Activated CD8-positive, alpha-beta T cell treated with anti-CD3 and anti-CD28 coated beads for 36 hours (primary cell): ENCODE results near the gene WAPL. TPM values are rescaled to one million over a fixed set of nuclear protein-coding genes. Genes with fewer than 3 reads are reported as not detected.

Source experiments
- ATAC-seq: fragments of 200-7000 bp; cut with Tn5 transposase; one replicate; pipeline ENCODE4 v1.10.0; 2021; ENCODE audit warnings: mild to moderate bottlenecking, moderate library complexity
- CTCF ChIA-PET: fragments of 350-600 bp; sonication (Branson Sonifier 250); formaldehyde crosslinking; loops from one replicate; lab custom pipeline; 2021; ENCODE audit warnings: antibody characterized with exemption; lab: Charles Lee
- POLR2A ChIA-PET: fragments of 350-600 bp; sonication (Branson Sonifier 250); formaldehyde crosslinking; loops from one replicate; lab custom pipeline; 2021; ENCODE audit warnings: antibody characterized with exemption; lab: Charles Lee
- DNase-seq: peaks from one replicate; pipeline ENCODE4 v3.0.0-alpha.2; 2020
- H3K27ac Mint-ChIP-seq: one replicate; pipeline ENCODE4 v1.8.0; 2021; ENCODE audit warnings: mild to moderate bottlenecking, mixed read lengths
- H3K27me3 Mint-ChIP-seq: one replicate; pipeline ENCODE4 v1.8.0; 2021; ENCODE audit warnings: mixed read lengths
- H3K36me3 Mint-ChIP-seq: one replicate; pipeline ENCODE4 v1.8.0; 2021; ENCODE audit warnings: low read depth, mixed read lengths
- H3K4me1 Mint-ChIP-seq: one replicate; pipeline ENCODE4 v1.8.0; 2021; ENCODE audit warnings: low read depth, mixed read lengths
- H3K4me3 Mint-ChIP-seq: one replicate; pipeline ENCODE4 v1.8.0; 2021; ENCODE audit warnings: mild to moderate bottlenecking, moderate library complexity, mixed read lengths
- H3K9me3 Mint-ChIP-seq: one replicate; pipeline ENCODE4 v1.8.0; 2021; ENCODE audit warnings: mixed read lengths
- CTCF ChIP-seq: fragments of 200-600 bp; IDR thresholded peaks from one replicate; pipeline ENCODE4 v1.8.0; 2022; ENCODE audit warnings: antibody characterized with exemption, mild to moderate bottlenecking
- intact Hi-C: fragments of 100-400 bp; cut with micrococcal nuclease; formaldehyde crosslinking; loops from one replicate; pipeline ENCODE4 v1.10.0; 2022
- total RNA-seq, 2 experiments: library from RNA; stranded (reverse); gene quantifications; one replicate each; pipeline ENCODE4 v1.2.3, GENCODE V29; 2021

WAPL gene
- total RNA-seq, 2 experiments from 2014 or later: 40.9 to 42.0 TPM

GRCh38 chr10:86504510-86504909 lies 17.1 kb downstream of the WAPL start:
- ATAC-seq (no peak), DNase-seq (no peak)
- H3K27ac Mint-ChIP-seq: peak overlapping the region; percentile 80
- H3K9me3 Mint-ChIP-seq: no peaks in the 10 kb centered on the region
- H3K36me3 Mint-ChIP-seq: peaks cover 27% of the 10 kb centered on the region
- no peak for TF ChIP-seq CTCF
- intact Hi-C loops: no loop called here
- ChIA-PET POLR2A (no interaction called here), CTCF (interaction anchor here (0.7 kb wide), 1 partner anchor 12 kb away, joined by 3 read pairs; no protein-coding TSS in a partner anchor)
- H3K27me3 Mint-ChIP-seq: no peaks in the 10 kb centered on the region
- peaks cover 44% of the 10 kb centered on the region for H3K4me1 Mint-ChIP-seq
- H3K4me3 Mint-ChIP-seq: no peak overlapping the region

- CTCF ChIA-PET: no interaction called here
- Mint-ChIP-seq H3K4me1 (peaks cover 45% of the 10 kb centered on the region), H3K36me3 (peaks cover 39% of the 10 kb centered on the region), H3K9me3 (no peaks in the 10 kb centered on the region), H3K4me3 (no peak overlapping the region), H3K27me3 (no peaks in the 10 kb centered on the region), H3K27ac (no peak overlapping the region)
- ATAC-seq (no peak), DNase-seq (no peak)
- TF ChIP-seq CTCF: no peak
- POLR2A ChIA-PET: interaction anchor here (0.6 kb wide), 1 partner anchor 405 kb away, joined by 4 read pairs; no protein-coding TSS in a partner anchor
- intact Hi-C loops: no loop called here
Measured at GRCh38 chr10:86500846-86501245, 20.7 kb downstream of the WAPL start.

GRCh38 chr10:86498598-86498997 lies 23.0 kb downstream of the WAPL start:
- H3K4me1 Mint-ChIP-seq: peaks cover 50% of the 10 kb centered on the region

GRCh38 chr10:86497621-86498020 lies 24.0 kb downstream of the WAPL start:
- no peak for TF ChIP-seq CTCF
- no peak overlapping the region for H3K27ac Mint-ChIP-seq
- ATAC-seq: no peak
- POLR2A ChIA-PET: no interaction called here
- peaks cover 45% of the 10 kb centered on the region for H3K4me1 Mint-ChIP-seq
- intact Hi-C loops: no loop called here
- peaks cover 50% of the 10 kb centered on the region for H3K36me3 Mint-ChIP-seq
- DNase-seq: no peak
- no peaks in the 10 kb centered on the region for H3K9me3 Mint-ChIP-seq
- CTCF ChIA-PET: interaction anchor here (1.1 kb wide), 1 partner anchor 97 kb away, joined by 3 read pairs; no protein-coding TSS in a partner anchor
- no peaks in the 10 kb centered on the region for H3K27me3 Mint-ChIP-seq
- H3K4me3 Mint-ChIP-seq: no peak overlapping the region

More at GRCh38 chr10:86498598-86498997, 23.0 kb downstream of the WAPL start:
- H3K9me3 Mint-ChIP-seq: no peaks in the 10 kb centered on the region
- no peak for DNase-seq
- no peak overlapping the region for H3K4me3 Mint-ChIP-seq
- CTCF ChIA-PET: interaction anchor here (0.7 to 1.4 kb wide), 3 partner anchors 14 to 98 kb away, joined by 3 read pairs; no protein-coding TSS in a partner anchor
- peak overlapping the region; percentile 41 for H3K27ac Mint-ChIP-seq
- POLR2A ChIA-PET: interaction anchor here (1.1 kb wide), 1 partner anchor 99 kb away, joined by 3 read pairs; no protein-coding TSS in a partner anchor
- ATAC-seq: no peak
- TF ChIP-seq CTCF: no peak
- intact Hi-C loops: no loop called here
- no peaks in the 10 kb centered on the region for H3K27me3 Mint-ChIP-seq
- peaks cover 54% of the 10 kb centered on the region for H3K36me3 Mint-ChIP-seq

- Mint-ChIP-seq H3K27me3 (no peaks in the 10 kb centered on the region), H3K27ac (no peak overlapping the region), H3K4me1 (peaks cover 30% of the 10 kb centered on the region), H3K4me3 (no peak overlapping the region), H3K36me3 (peaks cover 37% of the 10 kb centered on the region), H3K9me3 (no peaks in the 10 kb centered on the region)
- DNase-seq: no peak
- intact Hi-C loops: no loop called here
- ChIA-PET POLR2A (no interaction called here), CTCF (interaction anchor here (0.9 to 1.1 kb wide), 2 partner anchors 10 to 71 kb away, joined by 3 to 4 read pairs; no protein-coding TSS in a partner anchor)
- TF ChIP-seq CTCF: no peak
- no peak for ATAC-seq
Measured at GRCh38 chr10:86489960-86490612, 31.5 kb downstream of the WAPL start.
